Activated CD8-positive, alpha-beta memory T cell treated with anti-CD3 and anti-CD28 coated beads, Interleukin-2, amount 50 U/mL, for 1 hour (primary cell): ENCODE results near the gene HLA-E.

Experiments
- DNase-seq: peaks from one replicate; pipeline ENCODE4 v3.0.0-alpha.2; 2020; ENCODE audit errors: extremely low read depth

The HLA-E gene

GRCh38 chr6:30541515-30542403, 52.5 kb downstream of the HLA-E start:
- peak; percentile 42 for DNase-seq

- DNase-seq = no peak
These were observed 53.1 kb downstream of the HLA-E start for GRCh38 chr6:30542404-30542725.

GRCh38 chr6:30542915-30543314, 53.6 kb downstream of the HLA-E start:
- DNase-seq = no peak
